Activated T-cell treated with anti-CD3 and anti-CD28 coated beads, Interleukin-2, amount 50 U/mL, for 1 hour (primary cell): Measurements from ENCODE around the gene TRMT112.
A peak's percentile ranks its signal among the peaks of the same experiment; 100 is the strongest.

Experiments used
- DNase-seq: peaks from one replicate; pipeline ENCODE4 v3.0.0-alpha.2; 2020

Gene TRMT112

DNA sequence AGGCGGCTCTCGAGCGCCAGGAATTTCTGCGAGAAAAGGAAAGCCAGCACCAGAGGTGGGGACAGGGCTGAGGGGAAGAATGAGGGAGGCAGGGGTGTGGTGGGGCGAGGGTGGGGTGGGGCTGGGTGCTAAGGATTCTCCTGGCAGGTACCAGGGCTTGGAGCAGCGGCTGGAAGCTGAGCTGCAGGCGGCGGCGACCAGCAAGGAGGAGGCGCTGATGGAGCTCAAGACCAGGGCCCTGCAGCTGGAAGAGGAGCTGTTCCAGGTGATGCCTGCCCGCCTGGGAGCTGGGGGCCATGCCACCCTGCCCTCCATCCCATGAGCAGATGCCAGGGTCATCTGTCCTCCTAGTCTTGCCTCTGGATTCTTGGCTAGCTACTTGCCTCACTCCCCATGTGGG is 32.0 kb upstream of the TRMT112 start:
- DNase-seq = no peak

DNA sequence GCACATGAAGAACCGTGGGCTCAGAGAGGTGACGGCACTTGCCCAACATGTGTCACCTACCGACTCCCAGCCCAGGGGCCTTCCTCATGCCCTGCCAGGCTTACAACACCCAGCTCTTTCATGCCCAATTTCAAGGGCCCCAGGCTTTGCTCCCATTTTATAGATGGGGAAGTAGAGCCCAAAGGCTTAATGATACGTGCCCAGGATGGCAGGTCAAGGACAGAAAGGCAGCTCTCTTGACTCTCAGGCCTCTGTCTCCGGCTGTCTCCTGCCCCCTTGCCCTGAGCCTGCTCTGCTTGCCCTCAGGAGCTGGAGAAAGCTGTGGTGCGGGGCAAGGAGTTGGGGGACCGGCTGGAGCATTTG is 31.6 kb upstream of the TRMT112 start:
- DNase-seq = no peak

DNA sequence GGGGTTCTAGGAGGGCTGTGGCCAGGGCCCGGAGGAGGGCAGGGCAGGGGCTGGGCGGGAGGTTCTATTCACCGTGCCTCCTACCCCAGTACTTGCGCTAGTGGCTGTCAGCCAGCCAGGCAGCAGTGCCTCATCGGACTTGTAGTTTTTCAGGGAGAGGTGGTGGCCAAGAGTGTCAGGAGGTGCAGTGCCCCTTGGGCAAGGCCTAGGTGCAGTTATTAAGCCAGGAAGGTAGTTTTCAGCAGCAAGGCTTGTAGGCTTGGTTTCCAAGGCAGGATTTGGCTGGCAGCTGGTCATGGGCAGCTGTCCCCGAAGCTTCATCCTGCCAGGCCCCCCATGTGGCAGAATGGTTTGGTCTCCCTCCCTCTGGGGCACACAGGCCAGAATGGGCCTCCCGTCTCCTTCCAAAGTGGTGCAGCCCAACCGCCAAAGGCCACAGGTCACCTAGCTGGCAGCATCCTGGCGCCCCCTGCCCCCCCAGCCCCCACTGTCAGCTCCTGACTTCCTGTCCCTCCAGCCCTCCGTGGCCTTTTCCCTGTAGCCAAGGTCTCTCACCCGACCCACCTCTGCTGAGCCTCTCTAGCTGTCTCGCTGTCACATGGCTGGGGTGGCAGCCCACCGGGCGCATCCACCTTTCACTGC is 31.1 kb upstream of the TRMT112 start:
- no peak for DNase-seq

DNA sequence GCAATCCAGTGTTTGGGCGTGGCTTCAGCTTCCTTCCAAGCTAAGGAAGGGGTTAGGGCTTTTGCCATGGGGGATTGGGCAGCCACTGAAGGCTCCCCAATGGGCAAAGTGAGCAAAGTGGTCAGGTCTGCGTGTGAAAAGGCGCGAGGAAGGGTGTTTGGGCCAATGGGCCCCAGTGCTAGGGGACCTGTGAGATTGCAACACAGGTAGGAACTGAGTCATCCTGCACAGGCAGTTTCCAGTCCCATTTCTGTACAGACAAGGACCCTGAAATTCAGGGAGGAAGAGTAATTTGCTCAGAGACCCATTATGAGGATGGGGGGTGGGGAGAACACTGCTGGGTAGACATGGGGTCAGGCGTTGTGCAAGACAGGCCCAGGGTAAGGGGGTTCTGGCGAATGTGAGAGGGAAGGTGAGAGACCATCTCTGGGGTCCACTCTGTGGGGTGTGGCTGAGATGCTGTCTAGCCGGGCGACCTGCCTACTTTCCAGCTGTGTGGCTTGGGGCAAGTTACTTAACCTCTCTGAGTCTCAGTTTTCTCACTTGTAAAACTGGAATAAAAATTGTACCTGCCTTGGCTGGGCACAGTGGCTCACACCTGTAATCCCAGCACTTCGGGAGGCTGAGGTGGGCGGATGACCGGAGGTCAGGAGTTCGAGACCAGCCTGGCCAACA is 30.0 kb upstream of the TRMT112 start:
- no peak for DNase-seq

DNA sequence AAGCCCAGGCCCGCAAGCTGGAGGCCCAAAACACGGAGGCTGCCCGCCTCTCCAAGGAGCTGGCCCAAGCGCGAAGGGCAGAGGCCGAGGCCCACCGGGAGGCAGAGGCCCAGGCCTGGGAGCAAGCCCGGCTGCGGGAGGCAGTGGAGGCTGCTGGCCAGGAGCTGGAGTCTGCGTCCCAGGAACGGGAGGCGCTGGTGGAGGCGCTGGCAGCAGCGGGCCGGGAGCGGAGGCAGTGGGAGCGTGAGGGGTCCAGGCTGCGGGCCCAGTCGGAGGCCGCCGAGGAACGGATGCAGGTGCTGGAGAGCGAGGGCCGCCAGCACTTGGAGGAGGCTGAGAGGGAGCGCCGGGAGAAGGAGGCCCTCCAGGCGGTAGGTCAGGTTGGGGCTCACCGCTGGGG is 27.4 kb upstream of the TRMT112 start:
- DNase-seq = no peak

DNA sequence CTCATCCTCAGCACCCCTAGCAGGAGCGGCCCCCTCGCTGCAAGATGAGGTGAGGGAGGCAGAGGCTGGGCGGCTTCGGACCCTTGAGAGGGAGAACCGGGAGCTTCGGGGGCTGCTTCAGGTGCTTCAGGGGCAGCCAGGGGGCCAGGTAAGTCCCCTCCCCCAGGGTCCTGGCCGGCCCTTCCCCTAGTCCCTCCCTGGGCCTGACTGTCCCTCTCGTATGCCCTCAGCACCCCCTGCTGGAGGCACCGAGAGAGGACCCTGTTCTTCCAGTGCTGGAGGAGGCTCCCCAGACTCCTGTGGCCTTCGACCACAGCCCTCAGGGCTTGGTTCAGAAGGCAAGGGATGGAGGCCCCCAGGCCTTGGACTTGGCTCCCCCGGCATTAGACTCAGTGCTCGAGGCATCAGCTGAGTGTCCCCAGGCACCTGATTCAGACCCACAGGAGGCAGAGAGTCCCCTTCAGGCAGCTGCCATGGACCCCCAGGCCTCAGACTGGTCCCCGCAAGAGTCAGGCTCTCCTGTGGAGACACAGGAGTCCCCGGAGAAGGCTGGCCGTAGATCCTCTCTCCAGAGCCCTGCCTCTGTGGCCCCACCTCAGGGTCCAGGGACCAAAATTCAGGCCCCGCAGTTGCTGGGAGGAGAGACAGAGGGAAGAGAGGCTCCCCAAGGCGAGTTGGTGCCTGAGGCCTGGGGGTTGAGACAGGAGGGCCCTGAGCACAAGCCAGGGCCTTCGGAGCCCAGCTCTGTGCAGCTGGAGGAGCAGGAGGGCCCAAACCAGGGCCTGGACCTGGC is 26.6 kb upstream of the TRMT112 start:
- DNase-seq = no peak

DNA sequence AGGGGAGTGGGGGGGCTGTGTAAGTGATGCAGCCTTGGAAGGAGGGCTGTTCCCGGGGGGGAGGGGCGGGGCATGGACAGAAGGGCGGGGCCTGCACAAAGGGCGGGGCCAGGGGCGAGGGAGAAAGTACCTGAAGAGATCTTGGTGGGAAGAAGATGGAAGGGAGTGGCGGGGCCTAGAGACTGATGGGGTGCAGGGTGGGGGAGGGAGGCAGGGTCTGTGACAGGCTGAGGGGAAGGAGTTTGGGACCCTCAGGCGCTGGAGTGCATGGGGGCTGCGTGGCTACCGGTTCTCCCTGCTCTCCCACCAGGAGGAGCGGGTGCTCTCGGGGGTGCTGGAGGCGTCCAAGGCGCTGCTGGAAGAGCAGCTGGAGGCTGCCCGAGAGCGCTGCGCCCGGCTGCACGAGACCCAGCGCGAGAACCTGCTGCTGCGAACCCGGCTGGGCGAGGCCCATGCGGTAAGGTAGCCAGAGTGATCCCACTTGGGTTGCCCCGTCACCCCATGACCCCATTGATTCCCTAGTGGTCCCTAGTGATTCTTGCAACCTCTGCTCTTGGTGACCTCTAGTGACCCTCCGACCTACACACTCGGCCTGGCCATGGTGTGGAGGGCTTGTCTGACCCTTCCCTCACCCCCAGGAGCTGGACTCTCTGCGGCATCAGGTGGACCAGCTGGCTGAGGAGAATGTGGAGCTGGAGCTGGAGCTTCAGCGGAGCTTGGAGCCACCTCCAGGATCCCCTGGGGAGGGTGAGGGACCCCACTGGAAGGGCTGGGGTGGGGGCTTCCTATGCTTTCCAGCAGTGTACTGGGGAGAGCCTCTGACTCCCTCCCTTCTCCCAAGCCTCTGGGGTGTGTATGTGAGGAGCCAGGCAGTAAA is 25.7 kb upstream of the TRMT112 start:
- DNase-seq = no peak

DNA sequence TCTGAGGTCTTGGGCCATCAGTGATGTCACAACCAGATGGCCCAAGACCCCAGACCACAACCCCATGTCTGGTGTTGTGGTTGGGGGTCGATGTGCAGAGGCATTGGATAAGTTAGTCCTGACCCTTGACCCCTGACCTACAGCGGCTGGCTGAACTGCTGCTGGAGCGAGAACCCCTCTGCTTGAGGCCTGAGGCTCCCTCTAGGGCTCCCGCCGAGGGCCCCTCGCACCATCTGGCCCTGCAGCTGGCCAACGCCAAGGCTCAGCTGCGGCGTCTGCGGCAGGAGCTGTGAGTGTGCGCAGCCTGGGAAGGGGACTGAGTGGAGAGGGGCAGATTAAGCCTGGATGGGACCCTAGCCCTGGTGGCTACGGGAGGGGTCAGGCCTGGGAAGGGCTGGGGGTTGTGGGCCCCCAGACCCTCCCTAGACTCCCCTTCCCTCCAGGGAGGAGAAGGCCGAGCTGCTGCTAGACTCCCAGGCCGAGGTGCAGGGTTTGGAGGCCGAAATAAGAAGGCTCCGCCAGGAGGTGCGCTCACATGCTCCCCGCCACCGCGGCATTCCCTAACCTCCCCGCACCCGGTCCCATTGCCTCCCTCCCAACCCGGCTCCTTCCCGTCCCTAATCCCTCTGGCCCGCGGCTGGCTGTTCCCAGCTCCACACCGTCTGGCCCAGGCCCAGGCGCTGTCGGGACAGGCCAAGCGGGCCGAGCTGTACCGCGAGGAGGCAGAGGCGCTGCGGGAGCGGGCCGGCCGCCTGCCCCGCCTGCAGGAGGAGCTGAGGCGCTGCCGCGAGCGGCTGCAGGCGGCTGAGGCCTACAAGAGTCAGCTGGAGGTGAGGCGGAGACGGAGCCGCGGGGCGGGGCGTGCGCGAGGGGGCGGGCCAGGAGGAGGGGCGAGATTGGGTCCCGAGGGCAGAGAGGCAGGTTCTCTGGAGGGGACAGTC is 24.8 kb upstream of the TRMT112 start:
- peak; percentile 95 for DNase-seq

DNA sequence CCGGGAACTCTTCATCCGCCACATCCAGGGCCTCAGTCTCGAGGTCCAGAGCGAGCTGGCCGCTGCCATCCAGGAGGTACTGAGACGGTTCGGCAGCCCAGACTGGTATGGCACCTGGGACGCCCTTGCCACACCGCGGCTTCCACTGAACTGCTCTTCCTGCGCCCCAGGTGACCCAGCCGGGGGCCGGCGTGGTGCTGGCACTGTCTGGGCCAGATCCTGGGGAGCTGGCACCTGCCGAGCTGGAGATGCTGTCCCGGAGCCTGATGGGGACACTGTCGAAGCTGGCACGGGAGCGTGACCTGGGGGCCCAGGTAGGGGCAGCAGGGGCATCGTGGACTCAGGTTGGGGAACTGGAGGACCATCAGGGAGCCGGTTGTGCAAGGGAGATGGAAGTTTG is 24.1 kb upstream of the TRMT112 start:
- no peak for DNase-seq

DNA sequence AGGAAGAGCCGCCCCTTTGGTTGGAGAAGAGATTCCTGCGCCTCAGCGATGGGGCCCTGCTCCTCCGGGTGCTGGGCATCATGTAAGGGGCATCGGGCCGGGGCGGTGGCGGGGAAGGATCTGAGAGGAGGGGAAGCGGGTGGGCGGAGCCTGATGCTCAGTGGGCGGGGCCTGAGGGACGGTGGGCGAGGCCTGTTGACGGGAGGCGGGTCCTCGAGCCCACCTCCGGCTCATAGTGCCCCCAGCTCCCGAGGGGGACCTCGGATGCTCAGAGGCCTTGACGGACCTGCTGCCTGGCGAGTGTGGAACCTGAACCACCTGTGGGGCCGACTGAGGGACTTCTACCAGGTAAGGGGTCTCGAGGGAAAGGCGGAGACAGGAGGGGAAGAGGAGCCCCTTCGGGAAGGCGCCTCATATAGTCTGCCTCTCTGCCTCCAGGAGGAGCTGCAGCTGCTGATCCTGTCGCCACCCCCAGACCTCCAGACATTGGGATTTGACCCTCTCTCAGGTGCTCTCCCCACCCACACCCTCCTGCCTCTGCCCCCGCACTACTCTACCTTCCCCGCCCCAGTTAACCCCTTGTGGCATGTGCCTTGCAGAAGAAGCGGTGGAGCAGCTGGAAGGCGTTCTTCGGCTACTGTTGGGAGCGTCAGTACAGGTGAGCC is 23.4 kb upstream of the TRMT112 start:
- peak; percentile 83 for DNase-seq

DNA sequence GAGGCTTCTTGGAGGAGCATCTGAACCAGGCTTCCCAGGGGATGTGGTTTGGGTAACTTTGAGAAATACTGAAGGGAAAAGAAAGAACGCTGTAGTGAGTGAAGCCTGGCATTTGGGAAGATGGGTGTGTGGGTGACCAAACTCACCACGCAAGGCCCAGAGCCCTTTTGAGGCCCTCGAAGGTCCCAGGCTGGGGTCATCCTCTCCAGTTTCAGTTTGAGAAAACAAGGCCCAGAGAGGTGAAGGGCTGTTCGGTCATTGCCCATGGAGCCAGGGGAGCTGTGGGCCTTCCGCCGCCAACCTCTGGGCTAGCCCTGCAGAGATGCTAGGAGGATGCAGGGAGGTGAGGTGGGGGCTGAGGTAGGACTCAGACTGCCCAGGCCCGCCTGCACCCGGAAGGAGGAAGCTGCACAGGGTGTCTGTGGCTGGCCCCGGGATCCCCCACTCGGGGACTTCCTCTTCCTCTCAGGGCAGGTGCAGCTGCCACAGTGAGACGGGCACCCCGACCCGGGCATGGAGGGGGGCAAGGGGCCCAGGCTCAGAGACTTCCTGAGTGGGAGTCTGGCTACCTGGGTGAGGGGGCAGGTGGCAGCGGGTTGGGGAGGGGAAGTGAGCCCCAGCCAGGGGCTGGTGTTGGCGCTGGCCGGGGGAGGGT is 22.5 kb upstream of the TRMT112 start, which contains the start of gene CCDC88B:
TSS of gene CCDC88B (plus strand) at position 451 of the 655 bp plus-strand sequence. CDS start at position 514, 63 bp downstream.
- DNase-seq = peak; percentile 82

DNA sequence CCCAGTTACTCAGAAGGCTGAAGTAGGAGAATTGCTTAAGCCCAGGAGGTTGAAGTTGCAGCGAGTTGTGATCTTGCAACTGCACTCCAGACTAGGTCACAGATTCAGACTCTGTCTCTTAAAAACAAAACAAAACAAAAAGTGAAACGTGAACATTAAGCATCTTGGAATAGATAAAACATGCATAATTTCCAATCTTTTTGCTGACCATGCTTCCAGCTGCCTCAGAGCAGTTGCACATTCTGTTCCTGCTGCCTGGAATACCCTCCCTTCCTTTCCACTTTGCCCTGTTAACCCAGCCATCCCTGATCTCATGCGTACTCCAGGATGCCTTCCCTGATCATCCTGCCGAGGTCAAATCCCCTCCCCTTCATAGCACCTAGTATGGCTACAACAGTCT is 21.9 kb upstream of the TRMT112 start:
- DNase-seq = no peak

DNA sequence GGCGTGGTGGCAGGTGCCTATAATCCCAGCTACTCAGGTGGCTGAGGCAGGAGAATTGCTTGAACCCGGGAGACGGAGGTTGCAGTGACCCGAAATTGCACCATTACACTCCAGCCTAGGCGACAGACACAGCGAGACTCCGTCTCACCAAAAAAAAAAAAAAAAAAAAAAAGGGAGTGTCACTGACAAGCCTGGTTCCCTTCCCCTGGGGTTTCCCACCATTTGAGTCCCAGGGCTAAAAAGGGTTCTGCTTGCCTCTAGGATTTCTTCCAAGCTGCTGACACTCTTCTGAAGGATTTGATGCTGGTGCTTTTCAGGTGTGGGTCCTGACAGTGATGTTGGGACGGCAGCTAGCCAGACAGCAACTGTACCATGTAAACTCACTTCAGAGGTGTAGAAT is 21.4 kb upstream of the TRMT112 start:
- DNase-seq = no peak

DNA sequence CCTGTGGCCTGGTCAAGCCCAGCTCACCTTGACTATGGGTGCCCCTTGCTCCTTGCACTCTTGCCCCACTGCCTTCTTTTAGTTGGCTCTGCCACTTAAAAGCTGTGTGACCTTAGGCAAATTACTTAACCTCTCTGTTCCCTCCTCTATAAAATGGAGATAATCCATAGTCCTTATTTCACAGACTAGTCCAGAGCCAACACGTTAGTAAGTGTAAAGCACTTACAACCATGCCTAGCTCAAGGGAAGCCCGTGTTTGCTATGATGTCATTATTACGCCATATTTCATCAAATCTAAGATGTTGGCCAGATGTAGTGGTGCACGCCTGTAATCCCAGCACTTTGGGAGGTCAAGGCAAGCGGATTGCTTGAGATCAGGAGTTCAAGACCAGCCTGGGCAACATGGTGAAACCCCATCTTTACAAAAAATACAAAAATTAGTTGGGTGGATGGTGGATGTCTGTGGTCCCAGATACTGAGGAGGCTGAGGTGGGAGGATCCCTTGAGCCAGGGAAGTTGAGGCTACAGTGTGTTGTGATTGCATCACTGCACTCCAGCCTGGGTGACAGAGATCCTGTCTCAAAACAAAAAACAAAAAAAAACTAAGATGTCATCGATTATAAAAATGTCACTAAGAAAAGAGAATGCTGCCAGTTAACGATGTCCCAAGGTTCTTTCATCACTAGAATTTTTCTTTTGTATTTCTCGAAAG is 20.3 kb upstream of the TRMT112 start:
- DNase-seq = no peak

DNA sequence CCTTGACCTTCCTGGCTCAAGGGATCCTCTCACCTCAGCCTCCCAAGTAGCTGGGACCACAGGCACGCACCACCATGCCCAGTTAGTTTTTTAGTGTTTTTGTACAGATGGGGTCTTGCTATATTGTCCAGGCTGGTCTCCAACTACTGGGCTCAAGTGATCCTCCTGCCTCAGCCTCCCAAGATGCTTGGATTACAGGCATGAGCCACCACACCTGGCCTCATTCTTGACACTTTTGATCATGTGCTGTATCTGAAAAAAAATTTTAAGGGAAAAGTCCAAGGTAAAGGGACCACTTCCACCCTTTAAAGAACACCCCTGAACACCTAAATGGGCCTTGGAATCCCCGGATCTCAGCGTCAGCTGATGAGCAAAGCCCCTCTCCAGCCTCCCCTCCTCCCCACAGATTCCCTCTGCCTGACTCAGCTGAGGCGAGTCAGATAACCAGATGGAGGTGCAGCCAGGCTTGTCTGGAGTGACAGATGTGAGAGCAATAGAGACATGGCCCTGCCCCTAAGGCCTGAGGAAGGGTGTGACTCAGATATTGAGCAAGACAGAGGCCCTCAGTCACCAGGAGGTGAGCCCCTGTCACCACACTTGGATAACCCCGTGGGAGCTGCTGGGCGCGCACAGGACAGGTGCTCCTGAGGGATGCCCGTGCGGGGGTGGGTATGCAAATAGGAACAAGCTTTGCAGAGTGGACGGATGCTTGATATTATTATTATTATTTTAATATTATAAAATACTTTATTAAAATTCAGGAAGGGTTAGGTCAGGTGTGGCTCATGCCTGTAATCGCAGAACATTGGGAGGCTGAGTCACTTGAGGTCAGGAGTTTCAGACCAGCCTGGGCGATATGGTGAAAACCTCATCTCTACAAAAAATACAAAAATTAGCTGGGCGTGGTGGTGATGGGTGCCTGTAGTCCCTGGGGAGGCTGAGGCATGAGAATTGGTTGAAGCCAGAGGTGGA is 17.7 kb upstream of the TRMT112 start:
- no peak for DNase-seq

DNA sequence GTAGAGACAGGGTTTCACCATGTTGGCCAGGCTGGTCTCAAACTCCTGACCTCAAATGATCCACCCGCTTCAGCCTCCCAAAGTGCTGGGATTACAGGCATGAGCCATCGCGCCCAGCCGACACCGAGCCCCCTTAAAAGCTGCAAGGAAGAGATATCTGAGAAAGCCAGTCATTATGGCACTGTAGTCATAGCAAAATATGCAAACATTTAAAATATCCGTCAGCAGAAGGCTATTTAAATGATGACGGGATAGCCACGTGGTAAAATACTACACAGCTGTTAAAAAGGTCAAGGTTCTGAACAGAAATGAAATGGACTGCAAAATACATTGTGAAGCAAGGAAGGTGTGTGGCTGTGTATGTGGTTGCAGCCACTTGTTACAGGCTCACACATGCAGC is 16.2 kb upstream of the TRMT112 start:
- DNase-seq = no peak

DNA sequence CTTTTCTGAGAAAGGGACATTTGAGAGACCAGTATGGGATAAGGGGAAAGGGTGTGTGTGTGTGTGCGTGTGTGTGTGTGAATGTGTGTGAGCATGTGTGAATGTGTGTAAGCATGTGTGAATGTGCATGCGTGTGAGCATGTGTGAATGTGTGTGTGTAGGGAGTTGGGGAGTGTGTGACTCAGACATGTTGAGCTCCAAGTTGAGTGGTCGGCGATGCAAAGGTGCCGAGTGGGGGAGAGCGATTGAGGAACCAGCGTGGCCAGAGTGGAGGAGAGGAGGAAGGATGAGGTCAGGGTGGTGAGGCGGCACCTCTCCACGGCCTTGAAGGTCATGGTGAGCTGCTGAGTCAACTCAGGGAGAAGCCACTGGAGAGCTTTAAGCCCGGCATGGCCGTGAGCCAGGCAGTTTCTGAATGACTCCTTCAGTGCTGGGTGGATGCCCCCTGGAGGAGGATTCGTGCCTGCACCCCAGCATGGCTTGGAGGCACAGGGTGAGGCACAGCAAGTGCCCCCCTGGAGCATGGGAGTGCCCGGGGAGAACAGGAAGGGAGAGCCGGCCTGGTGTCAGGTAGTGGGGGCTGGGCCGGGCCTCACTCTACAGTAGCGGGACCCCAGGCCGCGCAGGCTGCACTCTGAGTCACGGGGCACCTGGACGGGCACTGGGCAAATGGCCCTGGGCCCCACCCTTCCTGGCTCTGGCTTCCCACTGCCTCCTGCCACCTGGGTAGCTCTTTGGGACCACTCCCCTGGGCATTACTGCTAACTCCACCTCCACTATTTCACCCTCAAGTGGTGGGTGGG is 14.4 kb upstream of the TRMT112 start:
- peak; percentile 73 for DNase-seq

DNA sequence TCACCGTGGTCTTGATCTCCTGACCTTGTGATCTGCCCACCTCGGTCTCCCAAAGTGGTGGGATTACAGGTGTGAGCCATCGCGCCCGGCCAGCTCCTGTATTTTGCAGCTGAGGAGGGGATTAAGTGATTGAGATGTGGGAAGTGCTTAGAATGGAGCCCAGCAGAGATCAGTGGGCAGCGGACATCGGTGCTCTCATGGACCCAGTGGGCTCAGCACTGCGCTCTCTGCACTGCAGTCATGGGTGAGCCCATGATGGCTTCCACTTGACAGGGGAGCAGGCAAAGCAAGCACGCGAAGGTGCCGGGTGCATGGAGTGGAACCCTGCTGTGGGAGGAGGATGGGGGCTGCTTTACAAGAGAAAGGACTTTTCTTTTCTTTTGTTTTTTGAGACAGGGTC is 13.5 kb upstream of the TRMT112 start:
- no peak for DNase-seq
